ENCODE measurements around the gene MAN2A1.
A peak's percentile ranks its signal among the peaks of the same experiment; 100 is the strongest.
"Not testable (repeated sequence)": the region's sequence is repeated elsewhere in the genome, so short reads cannot be mapped to it uniquely, and the experiment has no call there.

Gene MAN2A1

GRCh38 chr5:109759306-109759705 lies 69.6 kb downstream of the MAN2A1 start:
- peak; percentile 79 for FAIRE-seq

GRCh38 chr5:109760130-109760529 lies 70.4 kb downstream of the MAN2A1 start:
- FAIRE-seq = not testable (repeated sequence)

GRCh38 chr5:109762821-109763220 lies 73.1 kb downstream of the MAN2A1 start:
- no peak for FAIRE-seq

- no peak for FAIRE-seq
Measured at GRCh38 chr5:109767184-109767995, 77.7 kb downstream of the MAN2A1 start.

- no peak for FAIRE-seq
Measured at GRCh38 chr5:109767997-109768396, 78.3 kb downstream of the MAN2A1 start.

- peak; percentile 30 for FAIRE-seq
Measured at GRCh38 chr5:109769597-109770291, 80.0 kb downstream of the MAN2A1 start.

- FAIRE-seq = no peak
Measured at GRCh38 chr5:109775130-109775529, 85.4 kb downstream of the MAN2A1 start.

- FAIRE-seq = peak; percentile 89
Measured at GRCh38 chr5:109779036-109779735, 89.5 kb downstream of the MAN2A1 start.

- FAIRE-seq = no peak
Measured at GRCh38 chr5:109784687-109785086, 95.0 kb downstream of the MAN2A1 start.

- no peak for FAIRE-seq
Measured at GRCh38 chr5:109786206-109786855, 96.6 kb downstream of the MAN2A1 start.

- peak; percentile 27 for FAIRE-seq
Measured at GRCh38 chr5:109788596-109788995, 98.9 kb downstream of the MAN2A1 start.

- FAIRE-seq = no peak
Measured at GRCh38 chr5:109792613-109793012, 102.9 kb downstream of the MAN2A1 start.

- peak; percentile 76 for FAIRE-seq
Measured at GRCh38 chr5:109803854-109804253, 114.1 kb downstream of the MAN2A1 start.

- FAIRE-seq = no peak
Measured at GRCh38 chr5:109805472-109805871, 115.7 kb downstream of the MAN2A1 start.

GRCh38 chr5:109805883-109806282 lies 116.2 kb downstream of the MAN2A1 start:
- FAIRE-seq = no peak

GRCh38 chr5:109812698-109813097 lies 123.0 kb downstream of the MAN2A1 start:
- no peak for FAIRE-seq

GRCh38 chr5:109816732-109817131 lies 127.0 kb downstream of the MAN2A1 start:
- FAIRE-seq = no peak

GRCh38 chr5:109819878-109820277 lies 130.2 kb downstream of the MAN2A1 start:
- FAIRE-seq = no peak

GRCh38 chr5:109823597-109823996 lies 133.9 kb downstream of the MAN2A1 start:
- peak; percentile 33 for FAIRE-seq

- FAIRE-seq = no peak
Measured at GRCh38 chr5:109825450-109825849, 135.7 kb downstream of the MAN2A1 start.

GRCh38 chr5:109826426-109826825 lies 136.7 kb downstream of the MAN2A1 start:
- FAIRE-seq = no peak

- no peak for FAIRE-seq
Measured at GRCh38 chr5:109829331-109829730, 139.6 kb downstream of the MAN2A1 start.

GRCh38 chr5:109830955-109831502 lies 141.3 kb downstream of the MAN2A1 start:
- FAIRE-seq = no peak
